Measurements from ENCODE around the gene SHISA2. TPM values are rescaled to one million over a fixed set of nuclear protein-coding genes. Genes with fewer than 3 reads are reported as not detected.

The SHISA2 gene
- total and polyA plus RNA-seq, 2 of the 13 experiments (the other 11 are each of a cell fraction or from before 2014, with no cell fraction given), result not detected

- H3K79me2 ChIP-seq (ENCODE audit: insufficient read depth, low read length), result no peaks in the 10 kb centered on the region
- no peak for FAIRE-seq
- no peaks in the 10 kb centered on the region for H3K36me3 ChIP-seq (replicated peaks in 1 of 2; ENCODE audit: control insufficient read depth in 1 of 2, insufficient read depth in 2 of 2, low read length in 2 of 2)
- CTCF ChIA-PET (ENCODE audit: low intra/inter-chr PET ratio, low total read pairs), result no interaction called here
- no peaks in the 10 kb centered on the region for H3K4me1 ChIP-seq (ENCODE audit: insufficient read depth, low read length)
- no peak for ATAC-seq
- H3K27me3 ChIP-seq (ENCODE audit: control insufficient read depth in 1 of 2, insufficient read depth in 2 of 2, low read length in 2 of 2), result peaks cover 0 to 5% of the 10 kb centered on the region in 2 experiments; a peak in 2 of 5 replicates
- BruUV-seq (replicated peaks), result no TSS peak
- H3K4me3 ChIP-seq (replicated peaks in 1 of 3; ENCODE audit: insufficient read depth in 1 of 3, low read depth in 2 of 3, low read length in 3 of 3), result no peak overlapping the region
- no peaks in the 10 kb centered on the region for H3K9me3 ChIP-seq (ENCODE audit: low read length)
- H2AFZ ChIP-seq (ENCODE audit: low read length), result no peak overlapping the region
- intact Hi-C loops (cut with micrococcal nuclease; ENCODE audit: unreplicated experiment), result no loop called here
- no peak for DNase-seq (ENCODE audit: low spot score)
- H3K9ac ChIP-seq (ENCODE audit: insufficient read depth, low read depth, low read length), result no peak overlapping the region
- TF ChIP-seq ZNF749 (CRISPR knock-in tag; IDR thresholded peaks at IDR 0.05; ENCODE audit: borderline replicate concordance) (no peak), UBTF (CRISPR knock-in tag; IDR thresholded peaks at IDR 0.05) (no peak), KMT2A (CRISPR knock-in tag; IDR thresholded peaks at IDR 0.05) (no peak), TAF15 (IDR thresholded peaks at IDR 0.05; ENCODE audit: low read depth, low read length, poor library complexity, severe bottlenecking) (no peak), TCF7 (IDR thresholded peaks at IDR 0.05; ENCODE audit: low read depth) (no peak), NRL (CRISPR knock-in tag; IDR thresholded peaks at IDR 0.05; ENCODE audit: borderline replicate concordance) (no peak), ZNF350 (CRISPR knock-in tag; IDR thresholded peaks at IDR 0.05; ENCODE audit: borderline replicate concordance, low read depth) (no peak), RARG (CRISPR knock-in tag; IDR thresholded peaks at IDR 0.05; ENCODE audit: low read depth) (no peak), IKZF5 (CRISPR knock-in tag; IDR thresholded peaks at IDR 0.05) (no peak), ZNF317 (CRISPR knock-in tag; IDR thresholded peaks at IDR 0.05) (no peak), PLSCR1 (CRISPR knock-in tag; IDR thresholded peaks at IDR 0.05; ENCODE audit: borderline replicate concordance) (no peak), ELF1 (CRISPR knock-in tag; IDR thresholded peaks at IDR 0.05) (no peak), MAFK (conservative IDR thresholded peaks at IDR 0.05 in 1 of 2, IDR thresholded peaks at IDR 0.05 in 1 of 2; ENCODE audit: low read length in 2 of 2) (no peak), ZNF431 (CRISPR knock-in tag; IDR thresholded peaks at IDR 0.05; ENCODE audit: borderline replicate concordance, low read depth) (no peak), ATF7-NPFF (CRISPR knock-in tag; IDR thresholded peaks at IDR 0.05; ENCODE audit: low read depth) (no peak), FOXK2 (IDR thresholded peaks at IDR 0.05) (no peak), ZMYM2 (CRISPR knock-in tag; IDR thresholded peaks at IDR 0.05) (no peak), ZMYM4 (CRISPR knock-in tag; IDR thresholded peaks at IDR 0.05) (no peak), ZNF530 (CRISPR knock-in tag; IDR thresholded peaks at IDR 0.05; ENCODE audit: low read depth) (no peak), KDM5B (CRISPR knock-in tag; IDR thresholded peaks at IDR 0.05; ENCODE audit: borderline replicate concordance) (no peak)
- POLR2A ChIA-PET, result no interaction called here
- no peaks in the 10 kb centered on the region for H4K20me1 ChIP-seq (ENCODE audit: insufficient read depth, low read length)
- in situ Hi-C loops (cut with HindIII; ENCODE audit: extremely low pct_ligation_motif_present, low pct_unique_long_range_greater_than_20kb), result no loop called here
- WGBS (ENCODE audit: low lambda C conversion rate), result 51% methylated on average over 29 of the region's 53 CpGs
- H3K4me2 ChIP-seq (ENCODE audit: low read depth, low read length), result no peak overlapping the region
- H3K27ac ChIP-seq (ENCODE audit: extremely low read length, insufficient read depth, low read length), result no peak overlapping the region
Measured at GRCh38 chr13:26011996-26012821, 39.6 kb downstream of the SHISA2 start.

Measured in HepG2 (cell line).